Neuronal stem cell (in vitro differentiated cells): ENCODE results near the gene ATP8B2.

ENCODE experiments used
- DNase-seq: peaks from one replicate; pipeline ENCODE4 v3.0.0-alpha.2; 2013; ENCODE audit warnings: low spot score
- H2AFZ ChIP-seq: one replicate; pipeline ENCODE4 v1.6.1; 2013; ENCODE audit warnings: mild to moderate bottlenecking, low read length, inconsistent platforms
- H2AK5ac ChIP-seq: 2 replicates; pipeline ENCODE4 v1.6.1; 2013; ENCODE audit warnings: low read depth, mild to moderate bottlenecking, inconsistent platforms, low read length, moderate library complexity, mixed read lengths
- H2BK120ac ChIP-seq: 2 replicates; pipeline ENCODE4 v1.6.1; 2013; ENCODE audit warnings: low read depth, mild to moderate bottlenecking, inconsistent platforms, low read length, moderate library complexity, mixed read lengths
- H2BK12ac ChIP-seq: one replicate; pipeline ENCODE4 v1.6.1; 2013; ENCODE audit warnings: low read length, inconsistent platforms
- H2BK15ac ChIP-seq: 2 replicates; pipeline ENCODE4 v1.6.1; 2013; ENCODE audit warnings: mild to moderate bottlenecking, low read length, inconsistent platforms, mixed read lengths
- H2BK5ac ChIP-seq: one replicate; pipeline ENCODE4 v1.6.1; 2013; ENCODE audit warnings: inconsistent platforms, mild to moderate bottlenecking, low read length, moderate library complexity
- H3K14ac ChIP-seq: one replicate; pipeline ENCODE4 v1.6.1; 2013; ENCODE audit warnings: low read length, inconsistent platforms
- H3K18ac ChIP-seq: 2 replicates; pipeline ENCODE4 v1.6.1; 2013; ENCODE audit warnings: low read length, inconsistent platforms
- H3K23ac ChIP-seq: 2 replicates; pipeline ENCODE4 v1.6.1; 2013; ENCODE audit warnings: low read depth, mild to moderate bottlenecking, mixed read lengths, low read length, inconsistent platforms; ENCODE audit not compliant: poor library complexity
- H3K27ac ChIP-seq: replicated peaks from 3 replicates; pipeline ENCODE4 v1.5.1; 2013; ENCODE audit warnings: low read length, inconsistent platforms
- H3K27me3 ChIP-seq, 3 experiments: 2 replicates each; pipeline ENCODE4 v1.6.1; 2013; ENCODE audit warnings: low read length in 3 of 3, mild to moderate bottlenecking in 2 of 3, inconsistent platforms in 1 of 3, low read depth in 1 of 3, mixed read lengths in 1 of 3, moderate library complexity in 1 of 3; ENCODE audit not compliant: control insufficient read depth in 3 of 3, insufficient read depth in 3 of 3
- H3K36me3 ChIP-seq, 2 donors: replicated peaks in 1 of 2; 2 replicates each; pipeline ENCODE4 v1.6.1; 2013; ENCODE audit warnings: low read length in 2 of 2; ENCODE audit not compliant: control insufficient read depth in 2 of 2, insufficient read depth in 2 of 2
- H3K4ac ChIP-seq: 2 replicates; pipeline ENCODE4 v1.6.1; 2013; ENCODE audit warnings: inconsistent platforms, mild to moderate bottlenecking, low read length, moderate library complexity
- H3K4me1 ChIP-seq, 2 donors: 1 replicate in 1 of 2; 2 replicates in 1 of 2; pipeline ENCODE4 v1.6.1; 2013; ENCODE audit warnings: low read length in 2 of 2, low read depth in 1 of 2; ENCODE audit not compliant: control insufficient read depth in 2 of 2, insufficient read depth in 1 of 2
- H3K4me2 ChIP-seq: one replicate; pipeline ENCODE4 v1.6.1; 2013; ENCODE audit warnings: mild to moderate bottlenecking, low read length, inconsistent platforms; ENCODE audit not compliant: insufficient read depth, poor library complexity, severe bottlenecking
- H3K4me3 ChIP-seq, 2 donors: 2 replicates each; pipeline ENCODE4 v1.5.1; 2013; ENCODE audit warnings: low read length in 2 of 2, mild to moderate bottlenecking in 2 of 2, inconsistent platforms in 1 of 2, moderate library complexity in 1 of 2
- H3K79me1 ChIP-seq: one replicate; pipeline ENCODE4 v1.6.1; 2013; ENCODE audit warnings: low read depth, mild to moderate bottlenecking, inconsistent platforms, low read length, moderate library complexity
- H3K9ac ChIP-seq: one replicate; pipeline ENCODE4 v1.6.1; 2013; ENCODE audit warnings: mild to moderate bottlenecking, low read depth, low read length, inconsistent platforms; ENCODE audit not compliant: poor library complexity
- H3K9me3 ChIP-seq, 2 donors: replicated peaks in 1 of 2; 2 replicates each; pipeline versions ENCODE3 to v1.6.1; 2013; ENCODE audit warnings: low read length in 2 of 2, mild to moderate bottlenecking in 2 of 2, inconsistent platforms in 1 of 2, low read depth in 1 of 2, mixed read lengths in 1 of 2, moderate library complexity in 1 of 2; ENCODE audit not compliant: control insufficient read depth in 2 of 2, insufficient read depth in 1 of 2
- H4K8ac ChIP-seq: one replicate; pipeline ENCODE4 v1.6.1; 2013; ENCODE audit warnings: low read depth, mild to moderate bottlenecking, inconsistent platforms, low read length, moderate library complexity
- H4K91ac ChIP-seq: one replicate; pipeline ENCODE4 v1.6.1; 2013; ENCODE audit warnings: low read length, low read depth, mild to moderate bottlenecking, inconsistent platforms; ENCODE audit not compliant: poor library complexity
- WGBS, 2 donors: extraction: QIAGEN DNeasy Blood & Tissue Kit; methylation state at CpG; one replicate each; pipeline ENCODE4 v1.1.7; 2013; ENCODE audit warnings: missing lambda C conversion rate in 2 of 2, mixed read lengths in 1 of 2; ENCODE audit not compliant: insufficient read length in 2 of 2, insufficient replicate concordance in 1 of 2; ENCODE audit errors: extremely low coverage in 2 of 2; 5-methylcytosine and 5-hydroxymethylcytosine counted together

Gene ATP8B2

GRCh38 chr1:154342836-154343472, 17.6 kb downstream of the ATP8B2 start:
- H3K27ac ChIP-seq = no peak overlapping the region
- H2AFZ ChIP-seq = no peak overlapping the region
- H2BK15ac ChIP-seq = no peak overlapping the region
- WGBS, 2 donors = no CpG with 5 or more reads among the region's 21 CpGs
- no peak overlapping the region for H3K23ac ChIP-seq
- H3K18ac ChIP-seq = no peak overlapping the region
- no peak overlapping the region for H2BK120ac ChIP-seq
- H3K4ac ChIP-seq = no peak overlapping the region
- H3K36me3 ChIP-seq = peaks cover 75 to 95% of the 10 kb centered on the region in 2 donors
- no peak overlapping the region for H3K4me2 ChIP-seq
- H4K91ac ChIP-seq = no peak overlapping the region
- H3K27me3 ChIP-seq = no peaks in the 10 kb centered on the region
- no peak overlapping the region for H2BK12ac ChIP-seq
- no peak for DNase-seq
- H3K79me1 ChIP-seq = peaks cover 4% of the 10 kb centered on the region
- H3K4me3 ChIP-seq = no peak overlapping the region
- peaks cover 0 to 2% of the 10 kb centered on the region in 2 donors for H3K9me3 ChIP-seq
- H4K8ac ChIP-seq = peak overlapping the region; percentile 82
- peaks cover 0 to 2% of the 10 kb centered on the region in 2 donors for H3K4me1 ChIP-seq
- no peak overlapping the region for H3K9ac ChIP-seq
- H2AK5ac ChIP-seq = no peak overlapping the region
- no peak overlapping the region for H2BK5ac ChIP-seq
- no peak overlapping the region for H3K14ac ChIP-seq

- Histone ChIP-seq H2AFZ (no peak overlapping the region), H3K9me3 (peaks cover 0 to 2% of the 10 kb centered on the region in 2 donors), H3K23ac (no peak overlapping the region), H2BK12ac (no peak overlapping the region), H3K27me3 (no peaks in the 10 kb centered on the region), H3K4me2 (no peak overlapping the region), H3K18ac (no peak overlapping the region), H4K91ac (no peak overlapping the region), H3K27ac (no peak overlapping the region), H2BK15ac (no peak overlapping the region), H3K4me3 (no peak overlapping the region), H2BK5ac (no peak overlapping the region), H3K4ac (no peak overlapping the region), H3K4me1 (no peaks in the 10 kb centered on the region), H3K79me1 (peaks cover 2% of the 10 kb centered on the region), H4K8ac (no peak overlapping the region), H2BK120ac (no peak overlapping the region), H3K36me3 (peaks cover 78 to 92% of the 10 kb centered on the region in 2 donors), H2AK5ac (no peak overlapping the region), H3K9ac (no peak overlapping the region), H3K14ac (no peak overlapping the region)
- DNase-seq = no peak
- WGBS, 2 donors = no CpG with 5 or more reads among the region's 12 CpGs
These were observed 19.9 kb downstream of the ATP8B2 start for GRCh38 chr1:154344977-154345837.

GRCh38 chr1:154346276-154346917, 21.1 kb downstream of the ATP8B2 start:
- Histone ChIP-seq H3K14ac (no peak overlapping the region), H2AFZ (no peak overlapping the region), H3K36me3 (peaks cover 67 to 80% of the 10 kb centered on the region in 2 donors), H2BK120ac (no peak overlapping the region), H3K9ac (peak overlapping the region; percentile 77), H2BK5ac (peak overlapping the region; percentile 90), H2BK15ac (no peak overlapping the region), H3K4ac (no peak overlapping the region), H4K8ac (no peak overlapping the region), H2BK12ac (no peak overlapping the region), H3K79me1 (no peaks in the 10 kb centered on the region), H3K4me1 (no peaks in the 10 kb centered on the region), H3K9me3 (peaks cover 0 to 2% of the 10 kb centered on the region in 2 donors), H4K91ac (no peak overlapping the region), H3K18ac (no peak overlapping the region), H2AK5ac (no peak overlapping the region), H3K4me2 (no peak overlapping the region), H3K27me3 (peaks cover 0 to 2% (median 0%) of the 10 kb centered on the region in 3 experiments), H3K23ac (no peak overlapping the region), H3K27ac (no peak overlapping the region), H3K4me3 (no peak overlapping the region)
- no peak for DNase-seq
- WGBS, 2 donors = no CpG with 5 or more reads among the region's 15 CpGs

GRCh38 chr1:154347961-154348360, 22.6 kb downstream of the ATP8B2 start:
- H3K9ac ChIP-seq = no peak overlapping the region
- H2BK120ac ChIP-seq = no peak overlapping the region
- WGBS, 2 donors = no CpG with 5 or more reads among the region's 3 CpGs
- H2AFZ ChIP-seq = no peak overlapping the region
- no peak overlapping the region for H3K14ac ChIP-seq
- no peak overlapping the region for H4K8ac ChIP-seq
- H3K36me3 ChIP-seq = peaks cover 54 to 64% of the 10 kb centered on the region in 2 donors
- H3K4me2 ChIP-seq = no peak overlapping the region
- H3K27me3 ChIP-seq = peaks cover 0 to 16% (median 0%) of the 10 kb centered on the region in 3 experiments
- peaks cover 7% of the 10 kb centered on the region in 2 donors for H3K4me1 ChIP-seq
- no peak overlapping the region for H2AK5ac ChIP-seq
- no peak overlapping the region for H3K4ac ChIP-seq
- no peak for DNase-seq
- H3K18ac ChIP-seq = no peak overlapping the region
- no peak overlapping the region for H2BK12ac ChIP-seq
- H2BK15ac ChIP-seq = no peak overlapping the region
- no peak overlapping the region for H3K4me3 ChIP-seq
- H2BK5ac ChIP-seq = no peak overlapping the region
- H3K27ac ChIP-seq = no peak overlapping the region
- no peak overlapping the region for H3K23ac ChIP-seq
- H3K9me3 ChIP-seq = peaks cover 0 to 2% of the 10 kb centered on the region in 2 donors
- H3K79me1 ChIP-seq = no peaks in the 10 kb centered on the region
- H4K91ac ChIP-seq = no peak overlapping the region
